ENCODE measurements around the gene SCN4B.

Gene SCN4B

DNA sequence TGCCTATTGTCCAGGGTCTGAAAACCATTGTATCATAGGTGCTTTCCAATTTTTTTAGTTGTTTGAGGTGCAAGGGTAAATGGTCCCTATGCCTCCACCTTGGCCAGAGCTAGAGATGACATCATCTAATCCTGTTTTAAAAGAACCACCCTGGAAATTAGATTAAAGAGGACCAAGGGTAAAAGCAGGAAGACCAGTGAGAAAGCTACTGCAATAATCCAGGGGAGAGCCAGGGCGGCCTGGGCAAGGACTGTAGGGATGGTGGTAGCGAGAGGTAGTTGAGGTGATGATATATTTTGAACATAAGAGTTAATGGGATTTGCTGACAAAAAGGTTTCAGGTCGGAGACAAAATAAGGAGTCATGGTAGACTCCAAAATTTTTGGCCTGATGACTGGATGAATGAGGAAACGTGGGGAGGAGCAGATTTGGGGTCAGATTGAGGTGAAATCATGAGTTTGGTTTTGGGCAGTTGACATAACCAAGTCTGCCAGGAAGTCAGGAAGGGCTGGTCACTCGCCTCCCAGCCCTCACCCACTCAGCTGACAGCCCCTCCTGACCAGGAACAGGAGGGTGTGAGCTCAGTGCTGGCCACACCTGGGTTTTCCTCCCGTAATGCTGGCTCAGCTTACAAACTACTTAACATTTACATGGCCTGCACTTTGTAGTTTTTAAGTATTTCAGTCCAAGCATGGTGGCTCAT lies 23.0 kb downstream of the SCN4B start:
- WGBS, 2 donors (ENCODE audit: extremely low coverage in 2 of 2, insufficient read length in 2 of 2, insufficient replicate concordance in 1 of 2): 100% methylated on average over 1 of the region's 6 CpGs; no CpG with 5 or more reads in 1 of the 2 donors
- H4K91ac ChIP-seq (ENCODE audit: low read depth, low read length, poor library complexity): no peak overlapping the region
- no peaks in the 10 kb centered on the region for H3K9me3 ChIP-seq (replicated peaks in 1 of 2; ENCODE audit: control insufficient read depth in 2 of 2, insufficient read depth in 1 of 2, low read depth in 1 of 2, low read length in 2 of 2)
- no peak overlapping the region for H2BK15ac ChIP-seq (ENCODE audit: low read length)
- H3K23ac ChIP-seq (ENCODE audit: low read depth, low read length, poor library complexity): no peak overlapping the region
- no peak overlapping the region for H2BK12ac ChIP-seq (ENCODE audit: low read length)
- H2AK5ac ChIP-seq (ENCODE audit: low read depth, low read length): no peak overlapping the region
- H2BK120ac ChIP-seq (ENCODE audit: low read depth, low read length): no peak overlapping the region
- H4K8ac ChIP-seq (ENCODE audit: low read depth, low read length): no peak overlapping the region
- no peak for DNase-seq (ENCODE audit: low spot score)
- no peaks in the 10 kb centered on the region for H3K79me1 ChIP-seq (ENCODE audit: low read depth, low read length)
- H3K27ac ChIP-seq (replicated peaks; ENCODE audit: low read length): no peak overlapping the region
- no peak overlapping the region for H3K4me3 ChIP-seq (ENCODE audit: low read length in 2 of 2)
- H3K18ac ChIP-seq (ENCODE audit: low read length): no peak overlapping the region
- no peak overlapping the region for H3K9ac ChIP-seq (ENCODE audit: low read depth, low read length, poor library complexity)
- no peak overlapping the region for H3K4ac ChIP-seq (ENCODE audit: low read length)
- no peak overlapping the region for H2AFZ ChIP-seq (ENCODE audit: low read length)
- no peak overlapping the region for H3K4me2 ChIP-seq (ENCODE audit: insufficient read depth, low read length, poor library complexity, severe bottlenecking)
- peaks cover 0 to 37% (median 0%) of the 10 kb centered on the region in 3 experiments for H3K27me3 ChIP-seq (ENCODE audit: control insufficient read depth in 3 of 3, insufficient read depth in 3 of 3, low read depth in 1 of 3, low read length in 3 of 3)
- peaks cover 0 to 2% of the 10 kb centered on the region in 2 donors for H3K4me1 ChIP-seq (ENCODE audit: control insufficient read depth in 2 of 2, insufficient read depth in 1 of 2, low read depth in 1 of 2, low read length in 2 of 2)
- no peaks in the 10 kb centered on the region for H3K36me3 ChIP-seq (replicated peaks in 1 of 2; ENCODE audit: control insufficient read depth in 2 of 2, insufficient read depth in 2 of 2, low read length in 2 of 2)
- no peak overlapping the region for H3K14ac ChIP-seq (ENCODE audit: low read length)
- H2BK5ac ChIP-seq (ENCODE audit: low read length): no peak overlapping the region

GRCh38 chr11:118128721-118129470 lies 23.7 kb downstream of the SCN4B start:
- Histone ChIP-seq H3K4me3 (ENCODE audit: low read length in 2 of 2) (no peak overlapping the region), H3K9me3 (replicated peaks in 1 of 2; ENCODE audit: control insufficient read depth in 2 of 2, insufficient read depth in 1 of 2, low read depth in 1 of 2, low read length in 2 of 2) (no peaks in the 10 kb centered on the region), H3K9ac (ENCODE audit: low read depth, low read length, poor library complexity) (no peak overlapping the region), H3K27ac (replicated peaks; ENCODE audit: low read length) (no peak overlapping the region), H3K4ac (ENCODE audit: low read length) (no peak overlapping the region), H3K36me3 (replicated peaks in 1 of 2; ENCODE audit: control insufficient read depth in 2 of 2, insufficient read depth in 2 of 2, low read length in 2 of 2) (no peaks in the 10 kb centered on the region), H3K4me1 (ENCODE audit: control insufficient read depth in 2 of 2, insufficient read depth in 1 of 2, low read depth in 1 of 2, low read length in 2 of 2) (peaks cover 0 to 2% of the 10 kb centered on the region in 2 donors), H2BK120ac (ENCODE audit: low read depth, low read length) (no peak overlapping the region), H4K91ac (ENCODE audit: low read depth, low read length, poor library complexity) (no peak overlapping the region), H3K79me1 (ENCODE audit: low read depth, low read length) (no peaks in the 10 kb centered on the region), H2BK12ac (ENCODE audit: low read length) (no peak overlapping the region), H4K8ac (ENCODE audit: low read depth, low read length) (no peak overlapping the region), H3K14ac (ENCODE audit: low read length) (no peak overlapping the region), H2BK5ac (ENCODE audit: low read length) (no peak overlapping the region), H3K27me3 (ENCODE audit: control insufficient read depth in 3 of 3, insufficient read depth in 3 of 3, low read depth in 1 of 3, low read length in 3 of 3) (peaks cover 0 to 32% (median 0%) of the 10 kb centered on the region in 3 experiments), H2BK15ac (ENCODE audit: low read length) (no peak overlapping the region), H2AK5ac (ENCODE audit: low read depth, low read length) (no peak overlapping the region), H3K23ac (ENCODE audit: low read depth, low read length, poor library complexity) (no peak overlapping the region), H3K18ac (ENCODE audit: low read length) (no peak overlapping the region), H2AFZ (ENCODE audit: low read length) (no peak overlapping the region), H3K4me2 (ENCODE audit: insufficient read depth, low read length, poor library complexity, severe bottlenecking) (no peak overlapping the region)
- WGBS, 2 donors (ENCODE audit: extremely low coverage in 2 of 2, insufficient read length in 2 of 2, insufficient replicate concordance in 1 of 2): no CpG with 5 or more reads among the region's 11 CpGs
- no peak for DNase-seq (ENCODE audit: low spot score)

- Histone ChIP-seq H3K36me3 (replicated peaks in 1 of 2; ENCODE audit: control insufficient read depth in 2 of 2, insufficient read depth in 2 of 2, low read length in 2 of 2) (no peaks in the 10 kb centered on the region), H2BK5ac (ENCODE audit: low read length) (no peak overlapping the region), H3K4me2 (ENCODE audit: insufficient read depth, low read length, poor library complexity, severe bottlenecking) (no peak overlapping the region), H3K18ac (ENCODE audit: low read length) (no peak overlapping the region), H2BK120ac (ENCODE audit: low read depth, low read length) (no peak overlapping the region), H3K4ac (ENCODE audit: low read length) (no peak overlapping the region), H3K27ac (replicated peaks; ENCODE audit: low read length) (no peak overlapping the region), H2AFZ (ENCODE audit: low read length) (no peak overlapping the region), H3K14ac (ENCODE audit: low read length) (no peak overlapping the region), H2BK15ac (ENCODE audit: low read length) (no peak overlapping the region), H3K27me3 (ENCODE audit: control insufficient read depth in 3 of 3, insufficient read depth in 3 of 3, low read depth in 1 of 3, low read length in 3 of 3) (peaks cover 0 to 27% (median 0%) of the 10 kb centered on the region in 3 experiments), H4K91ac (ENCODE audit: low read depth, low read length, poor library complexity) (no peak overlapping the region), H2AK5ac (ENCODE audit: low read depth, low read length) (no peak overlapping the region), H3K4me3 (ENCODE audit: low read length in 2 of 2) (no peak overlapping the region), H3K4me1 (ENCODE audit: control insufficient read depth in 2 of 2, insufficient read depth in 1 of 2, low read depth in 1 of 2, low read length in 2 of 2) (no peaks in the 10 kb centered on the region), H2BK12ac (ENCODE audit: low read length) (no peak overlapping the region), H3K9me3 (replicated peaks in 1 of 2; ENCODE audit: control insufficient read depth in 2 of 2, insufficient read depth in 1 of 2, low read depth in 1 of 2, low read length in 2 of 2) (no peaks in the 10 kb centered on the region), H3K79me1 (ENCODE audit: low read depth, low read length) (no peaks in the 10 kb centered on the region), H4K8ac (ENCODE audit: low read depth, low read length) (no peak overlapping the region), H3K9ac (ENCODE audit: low read depth, low read length, poor library complexity) (no peak overlapping the region), H3K23ac (ENCODE audit: low read depth, low read length, poor library complexity) (no peak overlapping the region)
- no peak for DNase-seq (ENCODE audit: low spot score)
- WGBS, 2 donors (ENCODE audit: extremely low coverage in 2 of 2, insufficient read length in 2 of 2, insufficient replicate concordance in 1 of 2): no CpG with 5 or more reads among the region's 4 CpGs
Observed at GRCh38 chr11:118128310-118128709, 24.3 kb downstream of the SCN4B start.

- no peak overlapping the region for H4K8ac ChIP-seq (ENCODE audit: low read depth, low read length)
- no peak overlapping the region for H2BK12ac ChIP-seq (ENCODE audit: low read length)
- no CpG with 5 or more reads among the region's 7 CpGs for WGBS, 2 donors (ENCODE audit: extremely low coverage in 2 of 2, insufficient read length in 2 of 2, insufficient replicate concordance in 1 of 2)
- no peak overlapping the region for H3K27ac ChIP-seq (replicated peaks; ENCODE audit: low read length)
- no peak for DNase-seq (ENCODE audit: low spot score)
- H3K14ac ChIP-seq (ENCODE audit: low read length): no peak overlapping the region
- H3K79me1 ChIP-seq (ENCODE audit: low read depth, low read length): no peaks in the 10 kb centered on the region
- no peak overlapping the region for H3K18ac ChIP-seq (ENCODE audit: low read length)
- H2BK5ac ChIP-seq (ENCODE audit: low read length): no peak overlapping the region
- H3K23ac ChIP-seq (ENCODE audit: low read depth, low read length, poor library complexity): no peak overlapping the region
- no peak overlapping the region for H3K4ac ChIP-seq (ENCODE audit: low read length)
- H3K4me1 ChIP-seq (ENCODE audit: control insufficient read depth in 2 of 2, insufficient read depth in 1 of 2, low read depth in 1 of 2, low read length in 2 of 2): no peaks in the 10 kb centered on the region
- no peak overlapping the region for H3K4me3 ChIP-seq (ENCODE audit: low read length in 2 of 2)
- H2BK120ac ChIP-seq (ENCODE audit: low read depth, low read length): no peak overlapping the region
- H2BK15ac ChIP-seq (ENCODE audit: low read length): no peak overlapping the region
- no peak overlapping the region for H2AFZ ChIP-seq (ENCODE audit: low read length)
- no peak overlapping the region for H4K91ac ChIP-seq (ENCODE audit: low read depth, low read length, poor library complexity)
- peaks cover 0 to 14% (median 0%) of the 10 kb centered on the region in 3 experiments for H3K27me3 ChIP-seq (ENCODE audit: control insufficient read depth in 3 of 3, insufficient read depth in 3 of 3, low read depth in 1 of 3, low read length in 3 of 3)
- H2AK5ac ChIP-seq (ENCODE audit: low read depth, low read length): no peak overlapping the region
- no peak overlapping the region for H3K9ac ChIP-seq (ENCODE audit: low read depth, low read length, poor library complexity)
- H3K4me2 ChIP-seq (ENCODE audit: insufficient read depth, low read length, poor library complexity, severe bottlenecking): no peak overlapping the region
- no peaks in the 10 kb centered on the region for H3K36me3 ChIP-seq (replicated peaks in 1 of 2; ENCODE audit: control insufficient read depth in 2 of 2, insufficient read depth in 2 of 2, low read length in 2 of 2)
- no peaks in the 10 kb centered on the region for H3K9me3 ChIP-seq (replicated peaks in 1 of 2; ENCODE audit: control insufficient read depth in 2 of 2, insufficient read depth in 1 of 2, low read depth in 1 of 2, low read length in 2 of 2)
Observed at GRCh38 chr11:118126082-118126838, 26.4 kb downstream of the SCN4B start.
